DND-41 (cell line): Measurements from ENCODE around the gene C5AR1.

Source experiments
- ATAC-seq: fragments of 200-7000 bp; cut with Tn5 transposase; 3 replicates; pipeline ENCODE4 v1.9.1; 2021; ENCODE audit warnings: low read depth; ENCODE audit not compliant: insufficient read depth
- DNase-seq: peaks from one replicate; pipeline ENCODE4 v3.0.0-alpha.2; 2020
- H2AFZ ChIP-seq: 2 replicates; pipeline ENCODE4 v1.6.0; 2012; ENCODE audit warnings: low read depth, low read length
- H3K27ac ChIP-seq: 2 replicates; pipeline ENCODE4 v1.5.1; 2012; ENCODE audit warnings: low read length, inconsistent platforms
- H3K27me3 ChIP-seq: fragments of 200-600 bp; sonication (generic); 2 replicates; pipeline ENCODE4 v1.6.0; 2012; ENCODE audit warnings: low read length, mild to moderate bottlenecking, inconsistent platforms; ENCODE audit not compliant: insufficient read depth, poor library complexity
- H3K36me3 ChIP-seq: 2 replicates; pipeline ENCODE4 v1.5.1; 2012; ENCODE audit warnings: low read length, inconsistent platforms; ENCODE audit not compliant: insufficient read depth
- H3K4me1 ChIP-seq: 2 replicates; pipeline ENCODE4 v1.5.1; 2012; ENCODE audit warnings: mild to moderate bottlenecking, low read length; ENCODE audit not compliant: insufficient read depth
- H3K4me2 ChIP-seq: 2 replicates; pipeline ENCODE4 v1.6.0; 2012; ENCODE audit warnings: mild to moderate bottlenecking, moderate library complexity, low read length, inconsistent platforms; ENCODE audit not compliant: insufficient read depth
- H3K4me3 ChIP-seq, 2 experiments: fragments of 200-600 bp in 1 of 2; shearing (Covaris generic) in 1 of 2; 2 replicates each; pipeline ENCODE4 v1.5.1; 2012 to 2016; ENCODE audit warnings: inconsistent platforms in 2 of 2, low read length in 2 of 2, mild to moderate bottlenecking in 2 of 2, low read depth in 1 of 2, moderate library complexity in 1 of 2
- H3K79me2 ChIP-seq: 2 replicates; pipeline ENCODE4 v1.6.0; 2012; ENCODE audit warnings: low read length, inconsistent platforms; ENCODE audit not compliant: insufficient read depth
- H3K9ac ChIP-seq: 2 replicates; pipeline ENCODE4 v1.6.0; 2012; ENCODE audit warnings: low read depth, mild to moderate bottlenecking, inconsistent platforms, low read length, moderate library complexity
- H3K9me3 ChIP-seq: 2 replicates; pipeline ENCODE4 v1.5.1; 2012; ENCODE audit warnings: low read length, moderate library complexity, mild to moderate bottlenecking, inconsistent platforms; ENCODE audit not compliant: insufficient read depth, severe bottlenecking
- H4K20me1 ChIP-seq: 2 replicates; pipeline ENCODE4 v1.6.0; 2012; ENCODE audit warnings: low read length; ENCODE audit not compliant: insufficient read depth
- CTCF ChIP-seq: IDR thresholded peaks from 2 replicates; pipeline ENCODE4 v1.5.1; 2012; ENCODE audit warnings: borderline replicate concordance, low read length, moderate library complexity, mild to moderate bottlenecking; ENCODE audit not compliant: poor library complexity, severe bottlenecking; ENCODE audit errors: extremely low read depth
- EZH2 ChIP-seq: IDR thresholded peaks from 3 replicates; pipeline ENCODE4 v1.6.1; 2012; ENCODE audit warnings: borderline replicate concordance, low read depth, mild to moderate bottlenecking, moderate library complexity, low read length, inconsistent platforms; ENCODE audit not compliant: severe bottlenecking

The C5AR1 gene

GRCh38 chr19:47319923-47320871 lies 10.5 kb downstream of the C5AR1 start:
- Histone ChIP-seq H3K4me2 (no peak overlapping the region), H3K4me3 (no peak overlapping the region), H3K27ac (no peak overlapping the region), H3K79me2 (no peaks in the 10 kb centered on the region), H3K9ac (no peak overlapping the region), H3K27me3 (no peaks in the 10 kb centered on the region), H3K9me3 (no peaks in the 10 kb centered on the region), H2AFZ (no peak overlapping the region), H3K36me3 (no peaks in the 10 kb centered on the region), H3K4me1 (no peaks in the 10 kb centered on the region), H4K20me1 (no peaks in the 10 kb centered on the region; the same call in 1 of the 2 replicates)
- DNase-seq (no peak), ATAC-seq (no peak)
- TF ChIP-seq CTCF = no peak
- no peak for TF ChIP-seq EZH2

GRCh38 chr19:47321630-47322029 lies 12.0 kb downstream of the C5AR1 start:
- Histone ChIP-seq H3K9ac (no peak overlapping the region), H3K79me2 (no peaks in the 10 kb centered on the region), H3K9me3 (no peaks in the 10 kb centered on the region), H3K36me3 (no peaks in the 10 kb centered on the region), H3K4me2 (no peak overlapping the region), H3K27me3 (no peaks in the 10 kb centered on the region), H3K4me3 (no peak overlapping the region), H4K20me1 (no peaks in the 10 kb centered on the region; the same call in 1 of the 2 replicates), H3K27ac (no peak overlapping the region), H2AFZ (no peak overlapping the region), H3K4me1 (no peaks in the 10 kb centered on the region)
- TF ChIP-seq CTCF = no peak
- TF ChIP-seq EZH2 = no peak
- no peak for DNase-seq
- no peak for ATAC-seq

DNA sequence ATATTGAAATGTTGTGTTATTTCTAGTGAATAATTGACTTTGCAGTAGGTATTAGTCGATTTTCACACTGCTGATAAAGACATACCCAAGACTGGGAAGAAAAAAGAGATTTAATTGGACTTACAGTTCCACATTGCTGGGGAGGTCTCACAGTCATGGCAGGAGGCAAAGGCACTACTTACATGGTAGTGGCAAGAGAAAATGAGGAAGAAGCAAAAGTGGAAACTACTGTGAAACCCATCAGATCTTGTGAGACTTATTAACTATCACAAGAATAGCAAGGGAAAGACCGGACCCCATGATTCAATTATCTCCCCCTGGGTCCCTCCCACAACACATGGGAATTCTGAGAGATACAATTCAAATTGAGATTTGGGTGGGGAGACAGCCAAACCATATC lies 12.4 kb downstream of the C5AR1 start:
- Histone ChIP-seq H3K4me3 (no peak overlapping the region), H3K36me3 (no peaks in the 10 kb centered on the region), H2AFZ (no peak overlapping the region), H3K79me2 (no peaks in the 10 kb centered on the region), H3K27me3 (no peaks in the 10 kb centered on the region), H3K27ac (no peak overlapping the region), H3K4me1 (no peaks in the 10 kb centered on the region), H3K9me3 (no peaks in the 10 kb centered on the region), H3K9ac (no peak overlapping the region), H3K4me2 (no peak overlapping the region), H4K20me1 (no peaks in the 10 kb centered on the region; the same call in 1 of the 2 replicates)
- no peak for DNase-seq
- TF ChIP-seq CTCF = no peak
- no peak for TF ChIP-seq EZH2
- ATAC-seq = no peak
